Neutrophil (primary cell): ENCODE results near the gene PLOD2.

Source experiments
- H3K27ac ChIP-seq: fragments of 200-600 bp; sonication (generic); 2 replicates; pipeline ENCODE4 v1.5.1; 2016; ENCODE audit warnings: mild to moderate bottlenecking, moderate library complexity
- H3K27me3 ChIP-seq: fragments of 200-600 bp; sonication (generic); 2 replicates; pipeline ENCODE4 v1.6.0; 2016; ENCODE audit warnings: mild to moderate bottlenecking
- H3K36me3 ChIP-seq: fragments of 200-600 bp; sonication (generic); 2 replicates; pipeline ENCODE4 v1.5.1; 2017
- H3K4me1 ChIP-seq, 2 experiments: fragments of 200-600 bp in 1 of 2; sonication (generic) in 1 of 2; 1 replicate in 1 of 2; 2 replicates in 1 of 2; pipeline versions ENCODE4 v1.5.1 to v1.6.1; 2013 to 2016; ENCODE audit warnings: low read depth in 1 of 2, low read length in 1 of 2, mild to moderate bottlenecking in 1 of 2, moderate library complexity in 1 of 2; ENCODE audit not compliant: control insufficient read depth in 1 of 2, insufficient read depth in 1 of 2
- H3K4me3 ChIP-seq, 2 experiments: fragments of 200-600 bp in 1 of 2; sonication (generic) in 1 of 2; 1 replicate in 1 of 2; 2 replicates in 1 of 2; pipeline ENCODE4 v1.5.1; 2013 to 2016; ENCODE audit warnings: low read depth in 1 of 2, low read length in 1 of 2, mild to moderate bottlenecking in 1 of 2, moderate library complexity in 1 of 2
- H3K9me3 ChIP-seq: fragments of 200-600 bp; sonication (generic); 2 replicates; pipeline ENCODE4 v1.5.1; 2016
- TF ChIP-seq, protein P1 (sequence below): fragments of 200-600 bp; sonication (generic); IDR thresholded peaks from 2 replicates; pipeline ENCODE4 v1.5.1; 2016; ENCODE audit warnings: antibody characterized with exemption

PLOD2 gene

DNA sequence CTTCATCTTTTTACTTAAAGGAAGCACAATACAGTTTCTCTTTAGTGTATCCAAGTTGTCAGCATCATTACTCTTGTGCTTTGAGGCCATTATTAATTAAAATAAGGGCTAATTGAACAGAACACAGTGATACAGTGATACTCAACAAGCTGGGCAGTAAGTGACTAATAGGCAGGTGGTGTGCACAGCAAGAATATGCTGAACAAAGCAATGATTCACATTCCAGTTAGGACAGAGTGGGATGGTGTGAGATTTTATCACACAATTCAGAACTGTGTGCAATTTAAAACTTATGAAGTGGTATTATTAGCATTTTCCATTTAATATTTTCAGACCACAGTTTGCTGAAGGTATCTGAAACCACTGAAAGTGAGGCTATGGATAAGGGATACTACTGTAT, 116.9 kb downstream of the PLOD2 start:
- Histone ChIP-seq H3K36me3 (no peaks in the 10 kb centered on the region), H3K27ac (no peak overlapping the region), H3K4me3 (no peak overlapping the region), H3K4me1 (no peaks in the 10 kb centered on the region), H3K9me3 (no peaks in the 10 kb centered on the region), H3K27me3 (no peaks in the 10 kb centered on the region)
- TF ChIP-seq, protein P1, sequence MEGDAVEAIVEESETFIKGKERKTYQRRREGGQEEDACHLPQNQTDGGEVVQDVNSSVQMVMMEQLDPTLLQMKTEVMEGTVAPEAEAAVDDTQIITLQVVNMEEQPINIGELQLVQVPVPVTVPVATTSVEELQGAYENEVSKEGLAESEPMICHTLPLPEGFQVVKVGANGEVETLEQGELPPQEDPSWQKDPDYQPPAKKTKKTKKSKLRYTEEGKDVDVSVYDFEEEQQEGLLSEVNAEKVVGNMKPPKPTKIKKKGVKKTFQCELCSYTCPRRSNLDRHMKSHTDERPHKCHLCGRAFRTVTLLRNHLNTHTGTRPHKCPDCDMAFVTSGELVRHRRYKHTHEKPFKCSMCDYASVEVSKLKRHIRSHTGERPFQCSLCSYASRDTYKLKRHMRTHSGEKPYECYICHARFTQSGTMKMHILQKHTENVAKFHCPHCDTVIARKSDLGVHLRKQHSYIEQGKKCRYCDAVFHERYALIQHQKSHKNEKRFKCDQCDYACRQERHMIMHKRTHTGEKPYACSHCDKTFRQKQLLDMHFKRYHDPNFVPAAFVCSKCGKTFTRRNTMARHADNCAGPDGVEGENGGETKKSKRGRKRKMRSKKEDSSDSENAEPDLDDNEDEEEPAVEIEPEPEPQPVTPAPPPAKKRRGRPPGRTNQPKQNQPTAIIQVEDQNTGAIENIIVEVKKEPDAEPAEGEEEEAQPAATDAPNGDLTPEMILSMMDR, result no peak

DNA sequence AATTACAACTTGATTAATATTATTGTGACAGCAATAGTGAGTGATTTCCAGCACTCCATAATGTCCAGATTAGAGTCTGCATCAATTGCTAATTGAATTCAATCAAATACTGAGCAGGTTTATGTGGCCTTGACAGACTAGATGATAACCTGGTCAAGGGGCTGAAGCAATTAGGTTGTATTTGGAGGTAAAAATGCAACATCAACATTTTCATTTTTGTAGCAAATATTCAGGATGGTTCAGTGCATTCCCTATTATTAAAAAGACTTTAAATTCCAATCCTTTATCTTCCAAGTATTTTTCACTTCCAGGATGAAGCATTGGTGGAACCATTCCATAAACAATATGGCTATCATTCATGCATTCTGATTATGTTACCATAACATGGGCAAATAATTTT, 120.4 kb downstream of the PLOD2 start:
- Histone ChIP-seq H3K36me3 (no peaks in the 10 kb centered on the region), H3K4me3 (no peak overlapping the region), H3K27me3 (no peaks in the 10 kb centered on the region), H3K9me3 (no peaks in the 10 kb centered on the region), H3K4me1 (no peaks in the 10 kb centered on the region), H3K27ac (no peak overlapping the region)
- TF ChIP-seq, protein P1, result no peak

DNA sequence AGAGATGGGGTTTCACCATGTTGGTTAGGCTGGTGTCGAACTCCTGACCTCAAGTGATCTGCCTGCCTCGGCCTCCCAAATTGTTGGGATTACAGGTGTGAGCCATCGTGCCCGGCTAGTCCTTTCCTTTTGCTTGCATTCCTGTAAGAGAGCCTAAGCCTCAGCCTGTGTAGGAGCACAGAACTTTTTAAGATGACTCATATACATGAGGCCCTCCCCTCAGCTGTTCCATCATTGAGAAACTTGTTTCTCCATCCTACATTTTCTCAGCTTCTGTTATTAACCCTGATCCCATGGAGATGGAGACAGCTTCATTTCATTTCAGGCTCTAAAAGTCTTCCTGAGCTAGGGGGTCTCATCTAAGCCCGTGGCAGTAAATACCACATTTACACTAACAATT, 123.3 kb downstream of the PLOD2 start:
- Histone ChIP-seq H3K27me3 (no peaks in the 10 kb centered on the region), H3K36me3 (no peaks in the 10 kb centered on the region), H3K27ac (no peak overlapping the region), H3K4me1 (no peaks in the 10 kb centered on the region), H3K9me3 (no peaks in the 10 kb centered on the region), H3K4me3 (no peak overlapping the region)
- TF ChIP-seq, protein P1, result no peak

DNA sequence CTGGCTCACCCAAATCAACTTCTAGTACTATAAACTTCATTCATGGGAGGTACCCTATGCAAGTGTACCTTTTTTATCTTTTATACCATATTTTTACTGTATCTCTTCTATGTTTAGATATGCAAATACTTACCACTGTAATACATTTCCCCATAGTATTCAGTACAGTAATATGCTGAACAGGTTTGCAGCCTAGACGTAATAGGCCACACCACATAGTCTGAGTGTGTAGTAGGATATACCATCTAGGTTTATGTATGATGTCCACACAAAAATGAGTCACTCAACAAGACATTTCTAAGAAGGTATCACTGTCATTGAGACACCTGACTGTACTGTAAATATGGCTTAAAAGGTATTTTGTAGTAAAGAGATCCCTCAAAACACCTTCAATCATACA, 124.7 kb downstream of the PLOD2 start:
- TF ChIP-seq, protein P1, result no peak
- no peak overlapping the region for H3K27ac ChIP-seq
- H3K27me3 ChIP-seq, result no peaks in the 10 kb centered on the region
- H3K36me3 ChIP-seq, result no peaks in the 10 kb centered on the region
- no peaks in the 10 kb centered on the region for H3K4me1 ChIP-seq
- H3K9me3 ChIP-seq, result no peaks in the 10 kb centered on the region
- no peak overlapping the region for H3K4me3 ChIP-seq

DNA sequence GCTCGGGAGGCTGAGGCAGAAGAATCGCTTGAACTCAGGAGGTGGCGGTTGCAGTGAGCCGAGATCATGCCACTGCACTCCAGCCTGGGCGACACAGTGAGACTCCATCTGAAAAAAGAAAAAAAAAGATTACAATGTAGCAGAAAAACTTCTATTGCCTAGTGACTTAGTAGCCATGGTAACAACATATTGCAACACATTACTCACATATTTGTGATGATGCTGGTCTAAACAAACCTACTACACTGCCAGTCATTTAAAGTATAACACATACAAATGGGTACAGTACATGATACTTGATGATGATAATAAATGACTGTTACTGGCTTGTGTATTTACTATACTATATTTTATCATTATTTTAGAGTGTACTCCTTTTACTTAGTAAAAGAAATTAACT, 125.6 kb downstream of the PLOD2 start:
- Histone ChIP-seq H3K9me3 (no peaks in the 10 kb centered on the region), H3K27me3 (no peaks in the 10 kb centered on the region), H3K4me3 (no peak overlapping the region), H3K4me1 (no peaks in the 10 kb centered on the region), H3K36me3 (no peaks in the 10 kb centered on the region), H3K27ac (no peak overlapping the region)
- TF ChIP-seq, protein P1, result no peak

DNA sequence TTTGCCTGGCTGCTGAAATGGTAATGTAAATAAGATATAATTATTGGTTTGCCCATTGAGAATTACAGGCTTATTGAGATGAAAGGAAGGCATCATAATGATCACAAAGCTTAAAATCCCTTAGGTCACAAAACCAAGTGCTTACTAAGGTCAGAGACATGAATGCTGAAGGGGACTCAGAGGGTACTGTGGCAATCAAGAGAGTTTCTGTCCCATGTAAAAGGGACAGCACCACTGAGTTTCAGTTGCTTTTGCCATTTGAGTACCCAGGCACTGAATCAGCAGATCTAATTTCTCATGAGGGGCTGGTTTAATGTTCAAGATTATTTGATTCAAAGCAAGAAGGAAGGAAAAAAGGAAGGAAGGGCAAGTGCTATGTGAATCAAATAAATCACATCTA, 127.0 kb downstream of the PLOD2 start:
- no peaks in the 10 kb centered on the region for H3K9me3 ChIP-seq
- H3K27me3 ChIP-seq, result no peaks in the 10 kb centered on the region
- H3K4me3 ChIP-seq, result no peak overlapping the region
- H3K27ac ChIP-seq, result no peak overlapping the region
- H3K4me1 ChIP-seq, result no peaks in the 10 kb centered on the region
- H3K36me3 ChIP-seq, result no peaks in the 10 kb centered on the region
- TF ChIP-seq, protein P1, result no peak
